ENCODE data around the gene IPP. TPM values are rescaled to one million over a fixed set of nuclear protein-coding genes. Genes with fewer than 3 reads are reported as not detected.

Gene IPP
- total and polyA plus RNA-seq, 2 of the 8 experiments (the other 6 are each of a cell fraction or from before 2014, with no cell fraction given), result 1.4 to 5.6 TPM

- TF ChIP-seq CHD7 (IDR thresholded peaks at IDR 0.05; ENCODE audit: insufficient replicate concordance, low read length), result no peak
- no peak for TF ChIP-seq CREB1 (IDR thresholded peaks at IDR 0.05)
- no peak for TF ChIP-seq SIRT6 (IDR thresholded peaks at IDR 0.05; ENCODE audit: low read length)
- TF ChIP-seq JUN (IDR thresholded peaks at IDR 0.05; ENCODE audit: low read depth, low read length), result no peak
- no peak for TF ChIP-seq RXRA (IDR thresholded peaks at IDR 0.05; ENCODE audit: insufficient read depth, low read depth, low read length)
- TF ChIP-seq POU5F1 (IDR thresholded peaks at IDR 0.05; ENCODE audit: low read depth, low read length), result no peak
- TF ChIP-seq KDM1A (IDR thresholded peaks at IDR 0.05; ENCODE audit: borderline replicate concordance, low read length), result no peak
Observed at GRCh38 chr1:45755697-45756096, 5.2 kb upstream of the IPP start (continued).
